GM12872 (cell line): ENCODE measurements around the gene AUTS2.

Experiments used
- CTCF ChIP-seq: IDR thresholded peaks from 3 replicates; pipeline ENCODE4 v1.5.1; 2011; ENCODE audit warnings: low read depth, mild to moderate bottlenecking, low read length, moderate library complexity; ENCODE audit not compliant: insufficient read depth

Gene AUTS2

GRCh38 chr7:70699271-70699670 is 1101.0 kb downstream of the AUTS2 start:
- no peak for TF ChIP-seq CTCF

DNA sequence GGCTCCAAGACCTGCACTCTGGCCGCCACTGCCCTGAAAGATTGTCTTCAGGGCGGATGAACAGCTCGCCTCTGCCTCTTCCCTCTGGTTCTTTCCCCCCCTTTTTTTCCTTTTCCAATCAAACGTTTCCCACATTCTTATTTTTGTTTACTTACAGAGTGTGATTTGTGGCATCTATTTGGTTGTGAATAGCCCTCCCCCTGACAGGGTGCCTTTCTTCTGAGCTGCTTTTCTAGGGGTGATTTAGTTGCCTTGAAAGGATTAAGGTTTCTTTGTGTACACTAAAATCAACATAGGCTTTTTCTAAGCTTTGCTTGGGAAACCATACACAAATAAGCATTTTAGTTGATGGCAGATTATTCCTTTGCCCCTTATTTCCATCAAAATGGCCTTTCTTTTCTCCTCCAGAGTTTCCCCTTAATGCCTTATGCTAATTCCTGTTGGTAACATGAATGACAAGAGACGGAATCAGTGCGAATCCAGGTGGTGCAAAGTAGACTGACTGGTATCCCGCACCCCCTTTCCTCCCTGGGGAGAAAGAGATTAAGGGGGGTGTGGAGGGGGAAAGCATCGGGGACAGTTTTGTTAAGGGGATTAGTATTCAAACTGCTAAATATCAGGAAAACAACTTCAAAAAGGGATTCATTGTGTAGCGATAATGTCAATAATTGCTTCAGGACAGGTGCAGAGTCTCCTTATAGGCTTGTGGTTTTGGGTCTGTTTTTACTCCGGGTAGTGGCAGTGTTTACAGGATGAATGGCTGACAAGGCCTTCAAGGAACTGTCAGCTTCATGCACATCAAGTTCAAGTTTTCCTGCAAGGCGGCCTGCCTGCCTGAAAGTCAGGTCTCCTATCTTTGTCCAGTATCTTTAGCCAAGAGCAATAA is 1102.0 kb downstream of the AUTS2 start:
- TF ChIP-seq CTCF = no peak

DNA sequence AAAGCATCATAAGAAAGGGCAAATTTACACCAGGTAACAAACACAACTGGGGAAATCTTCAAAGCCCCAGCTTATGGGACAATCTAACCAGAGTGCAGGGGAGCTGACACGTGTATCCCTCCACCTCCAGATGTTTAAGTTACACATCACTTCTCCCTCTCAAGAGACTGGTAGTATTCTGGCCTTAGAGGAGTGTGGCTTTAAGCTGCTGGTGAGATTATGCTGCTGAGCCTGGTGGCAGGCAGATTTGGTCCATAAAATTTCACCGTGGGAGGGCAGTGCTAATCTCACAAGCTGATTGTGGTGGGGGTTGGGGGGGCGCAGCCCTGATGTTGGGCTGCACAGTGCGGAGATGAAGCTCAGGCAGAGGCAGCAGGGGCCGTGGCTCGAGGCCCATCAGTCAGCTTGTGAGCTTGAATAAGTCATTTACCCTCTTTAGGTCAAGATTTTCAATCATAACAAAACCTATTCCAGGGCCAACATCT is 1102.7 kb downstream of the AUTS2 start:
- TF ChIP-seq CTCF = no peak

DNA sequence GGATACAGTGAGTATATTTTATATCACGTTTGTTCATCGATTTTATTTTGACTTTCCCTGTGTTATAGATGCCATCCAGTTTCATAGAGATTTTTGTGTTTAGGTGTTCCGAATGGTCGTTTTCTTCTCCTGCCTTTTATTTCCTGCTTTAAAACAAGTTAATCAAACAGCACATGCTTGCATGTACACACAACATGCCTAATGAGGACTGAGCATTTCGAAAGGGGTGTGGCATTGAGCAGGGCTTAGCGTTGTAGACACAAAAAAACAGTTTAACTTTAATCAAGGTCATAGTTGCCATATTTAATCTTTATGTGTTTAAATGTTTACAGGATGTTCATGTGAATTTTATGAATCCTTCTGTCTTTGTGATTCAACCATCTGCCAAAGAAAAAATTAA is 1103.2 kb downstream of the AUTS2 start:
- no peak for TF ChIP-seq CTCF

DNA sequence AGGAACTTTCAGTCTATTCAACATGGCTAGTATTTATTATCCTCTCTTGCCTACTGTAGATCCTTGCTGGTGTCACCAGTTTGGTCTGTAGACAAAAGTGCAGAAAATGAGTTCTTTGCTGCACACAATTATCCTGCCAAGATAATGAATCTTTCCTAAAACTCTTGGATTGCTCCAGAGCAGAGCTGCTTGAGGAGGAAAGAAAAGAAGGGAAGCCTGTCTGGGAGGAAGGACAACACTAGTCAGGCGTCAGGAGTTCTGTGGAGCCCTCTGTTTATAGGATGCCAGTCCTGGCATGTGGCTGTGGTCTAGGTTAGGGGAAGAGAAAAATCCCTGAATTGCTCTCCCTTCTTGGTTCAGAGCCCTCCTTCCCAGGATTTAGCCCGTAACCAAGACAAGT is 1103.7 kb downstream of the AUTS2 start:
- TF ChIP-seq CTCF = no peak

- no peak for TF ChIP-seq CTCF
Measured at GRCh38 chr7:70703785-70704184, 1105.5 kb downstream of the AUTS2 start.

- no peak for TF ChIP-seq CTCF
Measured at GRCh38 chr7:70704831-70705346, 1106.6 kb downstream of the AUTS2 start.
